ENCODE measurements around the gene SSBP4. TPM values are rescaled to one million over a fixed set of nuclear protein-coding genes. Genes with fewer than 3 reads are reported as not detected.
A peak's percentile ranks its signal among the peaks of the same experiment; 100 is the strongest.

SSBP4 gene
- total and polyA plus RNA-seq, 2 donors (not counting 1 experiment from before 2014, with no cell fraction given): 37.0 to 64.2 TPM

DNA sequence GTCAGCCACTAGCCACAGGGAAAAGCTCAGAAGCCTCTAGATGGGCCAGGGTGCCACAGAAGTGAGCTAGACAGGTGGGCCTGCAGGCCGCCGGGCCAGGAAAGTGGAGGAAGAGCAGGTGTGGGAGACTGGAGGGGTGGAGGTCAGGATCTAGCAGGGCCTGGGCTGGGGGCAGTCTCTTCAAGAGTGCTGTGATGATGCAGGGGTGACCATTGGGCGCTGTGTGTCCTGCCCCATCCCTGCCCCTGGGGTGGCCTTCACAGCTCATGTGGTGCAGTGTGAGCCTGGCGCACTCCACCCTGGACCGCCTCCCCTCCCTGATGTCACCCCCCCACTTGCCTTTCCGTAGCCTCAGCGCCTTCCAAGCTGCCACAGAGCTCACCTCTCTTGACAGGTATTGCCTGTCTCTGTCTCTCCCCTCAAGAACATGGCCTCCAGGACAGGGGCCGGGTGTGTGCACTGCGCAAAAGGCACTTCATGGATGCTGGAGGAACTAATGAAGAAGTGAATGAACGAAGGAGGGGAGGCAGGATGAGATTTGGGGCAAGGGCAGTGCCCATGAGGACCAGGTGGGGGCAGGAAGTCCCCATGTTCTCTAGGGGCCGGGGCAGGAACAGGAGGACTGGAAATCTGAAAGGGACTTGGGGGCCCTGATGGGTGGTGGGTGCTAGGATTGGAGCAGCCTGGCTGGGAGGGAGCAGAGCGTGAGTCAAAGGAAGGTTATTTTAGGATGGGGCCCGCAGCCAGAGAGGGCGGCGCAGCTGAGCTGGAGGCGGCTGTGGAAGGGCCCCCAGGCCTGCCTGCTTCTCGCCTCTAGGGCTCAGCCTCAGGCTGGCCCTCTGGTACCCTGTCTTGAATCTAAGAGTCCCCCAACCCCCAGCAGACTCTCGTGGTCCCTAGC, 6.6 kb downstream of the SSBP4 start:
- no peak overlapping the region for H2AFZ ChIP-seq (ENCODE audit: insufficient read depth, low read depth, low read length, poor library complexity, severe bottlenecking)
- Mint-ChIP-seq H3K27me3 (no peaks in the 10 kb centered on the region), H3K27ac (peak overlapping the region; percentile 46), H3K4me3 (no peak overlapping the region), H3K9me3 (ENCODE audit: insufficient read depth) (no peaks in the 10 kb centered on the region), H3K4me1 (peaks cover 37% of the 10 kb centered on the region)
- H3K4me2 ChIP-seq (replicated peaks; ENCODE audit: low read depth, low read length, poor library complexity, severe bottlenecking): no peak overlapping the region
- H3K27me3 ChIP-seq (replicated peaks in 1 of 4; ENCODE audit: control extremely low read depth in 1 of 4, control insufficient read depth in 3 of 4, insufficient read depth in 4 of 4, low read length in 3 of 4): no peaks in the 10 kb centered on the region
- peak; percentile 37 for DNase-seq
- ChIA-PET POLR2A (no interaction called here), CTCF (interaction anchor here (0.6 to 2.4 kb wide), 2 partner anchors 37 to 155 kb away, joined by 3 to 7 read pairs; no protein-coding TSS in a partner anchor)
- H3K36me3 ChIP-seq (replicated peaks in 1 of 2; ENCODE audit: control extremely low read depth in 1 of 2, control insufficient read depth in 1 of 2, extremely low read depth in 1 of 2, insufficient read depth in 2 of 2, low read length in 1 of 2): no peaks in the 10 kb centered on the region
- H3K9ac ChIP-seq (ENCODE audit: low read length): no peak overlapping the region
- H3K79me2 ChIP-seq (ENCODE audit: control insufficient read depth, insufficient read depth, low read length): peaks cover 21% of the 10 kb centered on the region
- no peaks in the 10 kb centered on the region for H3K9me3 ChIP-seq (ENCODE audit: control extremely low read depth in 1 of 3, control insufficient read depth in 2 of 3, insufficient read depth in 1 of 3, low read length in 2 of 3)
- 61% methylated on average over 15 of the region's 18 CpGs for WGBS (ENCODE audit: insufficient coverage)
- peaks cover 32% of the 10 kb centered on the region for H4K20me1 ChIP-seq (ENCODE audit: control insufficient read depth, insufficient read depth, low read length, poor library complexity, severe bottlenecking)
- no peak overlapping the region for H3K27ac ChIP-seq (ENCODE audit: low read length in 2 of 2)
- TF ChIP-seq EZH2 (IDR thresholded peaks at IDR 0.05; ENCODE audit: borderline replicate concordance, insufficient read depth, low read depth, low read length, poor library complexity, severe bottlenecking): no peak
- TF ChIP-seq, protein P1, sequence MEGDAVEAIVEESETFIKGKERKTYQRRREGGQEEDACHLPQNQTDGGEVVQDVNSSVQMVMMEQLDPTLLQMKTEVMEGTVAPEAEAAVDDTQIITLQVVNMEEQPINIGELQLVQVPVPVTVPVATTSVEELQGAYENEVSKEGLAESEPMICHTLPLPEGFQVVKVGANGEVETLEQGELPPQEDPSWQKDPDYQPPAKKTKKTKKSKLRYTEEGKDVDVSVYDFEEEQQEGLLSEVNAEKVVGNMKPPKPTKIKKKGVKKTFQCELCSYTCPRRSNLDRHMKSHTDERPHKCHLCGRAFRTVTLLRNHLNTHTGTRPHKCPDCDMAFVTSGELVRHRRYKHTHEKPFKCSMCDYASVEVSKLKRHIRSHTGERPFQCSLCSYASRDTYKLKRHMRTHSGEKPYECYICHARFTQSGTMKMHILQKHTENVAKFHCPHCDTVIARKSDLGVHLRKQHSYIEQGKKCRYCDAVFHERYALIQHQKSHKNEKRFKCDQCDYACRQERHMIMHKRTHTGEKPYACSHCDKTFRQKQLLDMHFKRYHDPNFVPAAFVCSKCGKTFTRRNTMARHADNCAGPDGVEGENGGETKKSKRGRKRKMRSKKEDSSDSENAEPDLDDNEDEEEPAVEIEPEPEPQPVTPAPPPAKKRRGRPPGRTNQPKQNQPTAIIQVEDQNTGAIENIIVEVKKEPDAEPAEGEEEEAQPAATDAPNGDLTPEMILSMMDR (IDR thresholded peaks at IDR 0.05): no peak
- ATAC-seq (ENCODE audit: low read depth): no peak
- H3K4me1 ChIP-seq (ENCODE audit: control insufficient read depth in 2 of 2, insufficient read depth in 2 of 2, low read length in 2 of 2): peaks cover 30 to 48% of the 10 kb centered on the region in 2 donors
- intact Hi-C loops (cut with micrococcal nuclease): no loop called here
- no peak overlapping the region for H3K4me3 ChIP-seq (ENCODE audit: control extremely low read depth in 1 of 5, extremely low read depth in 1 of 5, insufficient read depth in 1 of 5, low read depth in 2 of 5, low read length in 4 of 5)

DNA sequence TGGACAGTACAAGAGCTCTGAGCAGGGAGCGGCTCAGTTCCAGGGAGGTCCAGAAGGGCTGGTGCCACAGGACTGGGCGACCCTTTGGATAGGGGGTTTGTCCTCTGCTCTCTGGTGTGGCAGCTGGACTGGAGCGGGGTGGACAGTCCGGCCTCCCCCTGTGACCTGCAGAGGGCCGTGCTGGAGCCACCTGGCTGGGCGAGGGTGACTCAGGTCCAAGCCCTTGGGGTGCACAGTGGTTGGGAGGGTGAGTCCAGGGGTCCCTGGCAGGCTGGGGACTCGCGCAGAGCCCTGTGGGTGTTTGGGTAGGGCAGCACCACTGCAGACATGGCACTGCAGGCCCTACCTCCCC, 7.2 kb downstream of the SSBP4 start:
- Mint-ChIP-seq H3K4me3 (no peak overlapping the region), H3K4me1 (peaks cover 30% of the 10 kb centered on the region), H3K9me3 (ENCODE audit: insufficient read depth) (no peaks in the 10 kb centered on the region), H3K27ac (peak overlapping the region; percentile 46), H3K27me3 (no peaks in the 10 kb centered on the region)
- TF ChIP-seq, protein P1 (IDR thresholded peaks at IDR 0.05): no peak
- TF ChIP-seq EZH2 (IDR thresholded peaks at IDR 0.05; ENCODE audit: borderline replicate concordance, insufficient read depth, low read depth, low read length, poor library complexity, severe bottlenecking): no peak
- Histone ChIP-seq H3K27me3 (replicated peaks in 1 of 4; ENCODE audit: control extremely low read depth in 1 of 4, control insufficient read depth in 3 of 4, insufficient read depth in 4 of 4, low read length in 3 of 4) (no peaks in the 10 kb centered on the region), H3K27ac (ENCODE audit: low read length in 2 of 2) (no peak overlapping the region), H3K9ac (ENCODE audit: low read length) (no peak overlapping the region), H3K36me3 (replicated peaks in 1 of 2; ENCODE audit: control extremely low read depth in 1 of 2, control insufficient read depth in 1 of 2, extremely low read depth in 1 of 2, insufficient read depth in 2 of 2, low read length in 1 of 2) (no peaks in the 10 kb centered on the region), H4K20me1 (ENCODE audit: control insufficient read depth, insufficient read depth, low read length, poor library complexity, severe bottlenecking) (peaks cover 25% of the 10 kb centered on the region), H3K4me3 (ENCODE audit: control extremely low read depth in 1 of 5, extremely low read depth in 1 of 5, insufficient read depth in 1 of 5, low read depth in 2 of 5, low read length in 4 of 5) (no peak overlapping the region), H2AFZ (ENCODE audit: insufficient read depth, low read depth, low read length, poor library complexity, severe bottlenecking) (no peak overlapping the region), H3K4me2 (replicated peaks; ENCODE audit: low read depth, low read length, poor library complexity, severe bottlenecking) (no peak overlapping the region), H3K4me1 (ENCODE audit: control insufficient read depth in 2 of 2, insufficient read depth in 2 of 2, low read length in 2 of 2) (peaks cover 28 to 41% of the 10 kb centered on the region in 2 donors), H3K79me2 (ENCODE audit: control insufficient read depth, insufficient read depth, low read length) (peaks cover 22% of the 10 kb centered on the region), H3K9me3 (ENCODE audit: control extremely low read depth in 1 of 3, control insufficient read depth in 2 of 3, insufficient read depth in 1 of 3, low read length in 2 of 3) (no peaks in the 10 kb centered on the region)
- CTCF ChIA-PET: interaction anchor here (0.6 to 2.4 kb wide), 2 partner anchors 38 to 156 kb away, joined by 3 to 7 read pairs; no protein-coding TSS in a partner anchor
- no peak for ATAC-seq (ENCODE audit: low read depth)
- peak; percentile 37 for DNase-seq
- 95% methylated on average over 8 of the region's 8 CpGs for WGBS (ENCODE audit: insufficient coverage)
- intact Hi-C loops (cut with micrococcal nuclease): no loop called here
- POLR2A ChIA-PET: no interaction called here
